ENCODE data around the gene HDLBP.
A peak's percentile ranks its signal among the peaks of the same experiment; 100 is the strongest.
"Not testable (repeated sequence)": the region's sequence is repeated elsewhere in the genome, so short reads cannot be mapped to it uniquely, and the experiment has no call there.

The HDLBP gene

GRCh38 chr2:241329669-241330615 lies 14.5 kb upstream of the HDLBP start:
- no peak for DNase-seq

- DNase-seq, result no peak
These were observed 9.8 kb upstream of the HDLBP start for GRCh38 chr2:241325257-241325656.

- DNase-seq, result peak in 2 of 3 donors; percentile 67 to 69
These were observed 9.3 kb upstream of the HDLBP start for GRCh38 chr2:241324775-241325174.

- no peak for DNase-seq
These were observed 8.3 kb upstream of the HDLBP start for GRCh38 chr2:241323778-241324177.

- DNase-seq, result peak in 2 of 3 donors; percentile 20 to 28
These were observed 6.4 kb upstream of the HDLBP start for GRCh38 chr2:241321886-241322285.

- no peak for DNase-seq
These were observed 5.6 kb upstream of the HDLBP start for GRCh38 chr2:241321033-241321432.

- DNase-seq, result no peak
These were observed 4.9 kb upstream of the HDLBP start for GRCh38 chr2:241320394-241320793.

GRCh38 chr2:241318830-241319229 lies 3.4 kb upstream of the HDLBP start:
- DNase-seq, result not testable (repeated sequence)

GRCh38 chr2:241317391-241317790 lies 1.9 kb upstream of the HDLBP start:
- DNase-seq, result peak; percentile 39 to 63 (median 59)

- no peak for DNase-seq
These were observed 1.4 kb upstream of the HDLBP start for GRCh38 chr2:241316825-241317224.

GRCh38 chr2:241315879-241316631 lies 583 bp upstream of the HDLBP start, which contains the start of gene SEPTIN2:
Gene SEPTIN2 (plus strand): TSS chr2:241315925. CDS start chr2:241324233, 8,308 bp downstream.
- peak; percentile 76 to 90 (median 79) for DNase-seq

- DNase-seq, result peak; percentile 70 to 83 (median 81)
These were observed 1.0 kb downstream of the HDLBP start for GRCh38 chr2:241314226-241315092.

GRCh38 chr2:241313543-241314095 lies 1.9 kb downstream of the HDLBP start:
- peak; percentile 54 to 72 (median 67) for DNase-seq

GRCh38 chr2:241312082-241312481 lies 3.4 kb downstream of the HDLBP start:
- DNase-seq, result peak; percentile 33 to 59 (median 56)

GRCh38 chr2:241310917-241311566 lies 4.4 kb downstream of the HDLBP start:
- DNase-seq, result no peak

- peak; percentile 44 to 51 (median 48) for DNase-seq
These were observed 5.8 kb downstream of the HDLBP start for GRCh38 chr2:241309684-241310117.

- no peak for DNase-seq
These were observed 6.5 kb downstream of the HDLBP start for GRCh38 chr2:241308832-241309500.

- no peak for DNase-seq
These were observed 7.2 kb downstream of the HDLBP start for GRCh38 chr2:241308267-241308666.

GRCh38 chr2:241307055-241307454 lies 8.4 kb downstream of the HDLBP start:
- DNase-seq, result no peak

GRCh38 chr2:241304039-241304670 lies 11.3 kb downstream of the HDLBP start:
- no peak for DNase-seq

Data from suppressor macrophage treated with lipopolysaccharide for 1 hour (primary cell).